Stimulated activated CD8-positive, alpha-beta memory T cell treated with anti-CD3 and anti-CD28 coated beads, Interleukin-7, amount 100 ng/mL, for 4 hours (primary cell): ENCODE results near the gene TAF4.

Source experiments
- DNase-seq, 2 donors: peaks; one replicate each; pipeline ENCODE4 v3.0.0-alpha.2; 2020; ENCODE audit warnings: low read depth in 2 of 2

Gene TAF4

GRCh38 chr20:62042025-62042820 is 23.5 kb downstream of the TAF4 start:
- no peak for DNase-seq

- DNase-seq: no peak
These were observed 24.7 kb downstream of the TAF4 start for GRCh38 chr20:62040933-62041332.

GRCh38 chr20:62040381-62040922 is 25.2 kb downstream of the TAF4 start:
- DNase-seq: no peak

DNA sequence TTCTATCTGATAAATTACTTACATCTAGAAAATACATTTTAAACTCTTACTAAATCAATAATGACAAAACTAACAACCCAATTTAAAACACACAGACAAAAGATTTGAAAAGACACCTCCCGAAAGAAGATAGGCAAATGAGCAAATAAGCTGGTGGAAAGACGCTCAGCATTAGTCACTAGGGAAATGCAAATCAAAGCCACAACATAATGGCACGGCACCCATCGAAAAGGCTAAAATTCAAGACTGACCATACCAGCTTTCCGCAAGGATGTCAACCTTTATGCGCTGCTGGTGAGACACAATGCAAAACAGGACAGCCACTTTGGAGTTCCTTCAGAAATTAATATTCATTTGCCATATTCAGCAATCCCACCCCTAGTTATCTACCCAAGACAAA is 25.9 kb downstream of the TAF4 start:
- DNase-seq: no peak

DNA sequence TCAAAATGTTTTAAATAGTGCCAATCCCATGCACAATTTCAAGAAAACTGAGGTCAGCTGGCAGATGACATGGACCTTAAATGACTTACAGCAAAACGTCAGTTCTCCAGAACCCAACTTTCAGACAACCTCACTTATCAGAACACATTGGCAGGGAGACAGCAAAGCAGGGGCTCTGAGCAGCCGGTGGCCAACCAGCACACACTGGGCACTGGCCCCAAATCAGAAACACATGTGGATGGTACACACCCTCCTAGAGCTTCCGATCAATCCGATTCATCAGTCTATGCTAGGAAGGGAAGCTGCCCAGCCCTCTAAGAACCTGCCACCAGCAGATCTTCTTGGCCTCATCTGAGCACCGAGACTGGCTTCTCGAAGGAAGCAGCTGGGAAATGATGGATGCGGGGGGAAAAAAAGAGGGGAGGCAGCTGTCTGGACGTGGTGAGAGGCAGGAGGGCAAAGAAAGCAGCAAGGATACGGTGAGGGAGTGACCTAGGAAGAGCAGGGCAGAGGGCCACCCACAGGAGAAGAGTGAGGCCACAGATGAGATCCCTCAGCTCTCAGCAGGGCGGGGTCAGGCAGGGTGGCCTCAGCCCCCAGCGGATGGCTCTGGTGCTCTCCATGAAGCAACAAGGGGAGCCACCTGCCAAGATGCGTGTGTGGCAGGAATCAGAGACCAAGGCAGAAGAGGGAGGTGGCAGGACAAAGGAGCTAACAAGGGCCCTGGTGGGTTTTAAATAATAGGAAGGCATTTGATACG is 32.9 kb downstream of the TAF4 start:
- DNase-seq: no peak

DNA sequence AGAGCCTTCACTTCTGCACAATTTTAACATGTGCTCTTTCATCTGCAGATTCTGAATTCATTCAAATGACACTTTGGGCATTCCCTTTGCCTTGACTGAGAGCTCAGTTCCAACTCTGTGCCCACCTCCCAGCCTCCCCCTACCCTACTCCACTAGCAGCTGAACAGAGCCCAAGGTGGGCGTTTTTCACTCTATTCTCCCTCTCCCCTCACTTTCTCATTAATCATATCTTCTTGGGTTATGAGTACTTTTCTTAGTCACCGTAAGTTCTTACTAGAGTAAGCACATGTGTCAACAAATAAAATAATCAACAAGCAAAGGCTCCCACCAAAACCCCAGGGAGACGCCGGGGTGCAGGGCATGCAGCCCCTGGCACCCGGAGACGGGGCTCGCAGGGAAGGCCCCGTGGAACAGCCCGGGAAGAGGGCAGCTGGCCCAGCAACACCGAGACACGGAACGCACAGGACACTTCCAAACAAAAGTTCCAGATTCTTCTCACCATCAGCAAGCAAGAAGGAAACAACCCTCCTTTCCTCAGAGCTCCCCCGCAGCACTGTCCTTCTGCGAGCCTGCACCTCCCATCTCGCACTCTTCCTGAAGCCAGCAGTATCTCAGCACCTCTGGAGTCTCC is 34.1 kb downstream of the TAF4 start:
- no peak for DNase-seq

DNA sequence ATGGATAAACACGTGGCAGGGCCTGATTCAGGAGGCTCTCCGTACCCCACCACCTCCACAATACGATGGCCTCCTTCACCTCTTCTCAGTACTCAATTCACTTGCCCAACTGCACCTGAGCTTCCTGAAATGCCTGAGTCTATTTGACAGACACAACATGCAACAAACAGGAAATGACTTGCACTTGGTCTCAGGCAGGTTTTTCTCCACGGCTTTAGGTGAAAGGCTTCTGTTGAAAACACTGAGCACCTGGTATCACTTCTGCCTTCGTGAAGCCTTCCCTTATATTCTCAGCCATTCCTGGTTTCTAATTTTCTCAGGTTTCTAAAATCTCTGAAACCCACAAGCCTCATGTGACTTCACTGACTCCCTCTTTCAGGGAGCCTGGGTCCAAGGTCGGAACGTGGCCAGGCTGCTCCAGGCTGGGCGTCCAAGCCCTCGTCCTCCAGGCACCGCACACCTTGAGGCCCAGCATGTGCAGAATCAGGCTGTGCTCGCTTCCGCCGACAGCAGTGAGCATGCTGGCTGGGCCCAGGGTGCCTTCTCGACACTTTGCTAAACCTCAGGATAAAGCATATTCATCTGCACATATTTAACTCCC is 34.7 kb downstream of the TAF4 start:
- DNase-seq: peak in 1 of 2 donors; percentile 3

DNA sequence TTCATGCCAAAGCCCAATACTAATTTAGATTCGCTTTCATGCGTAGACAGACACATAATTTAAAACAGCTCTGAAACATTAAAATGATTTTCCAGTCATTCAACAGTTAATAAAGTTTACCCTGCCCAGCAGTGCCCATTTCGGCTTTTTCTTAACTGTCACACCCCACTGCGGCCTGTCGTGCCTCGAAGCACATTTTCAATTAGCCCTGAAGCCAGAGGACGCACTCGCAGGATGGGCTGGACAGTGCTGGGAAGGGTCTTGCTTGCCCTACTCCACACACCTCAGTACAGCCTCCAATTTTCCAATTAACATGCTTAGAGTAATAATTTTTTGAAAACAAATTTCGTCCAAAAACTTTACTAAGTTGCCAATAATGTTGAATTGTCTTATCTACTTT is 35.3 kb downstream of the TAF4 start:
- no peak for DNase-seq

DNA sequence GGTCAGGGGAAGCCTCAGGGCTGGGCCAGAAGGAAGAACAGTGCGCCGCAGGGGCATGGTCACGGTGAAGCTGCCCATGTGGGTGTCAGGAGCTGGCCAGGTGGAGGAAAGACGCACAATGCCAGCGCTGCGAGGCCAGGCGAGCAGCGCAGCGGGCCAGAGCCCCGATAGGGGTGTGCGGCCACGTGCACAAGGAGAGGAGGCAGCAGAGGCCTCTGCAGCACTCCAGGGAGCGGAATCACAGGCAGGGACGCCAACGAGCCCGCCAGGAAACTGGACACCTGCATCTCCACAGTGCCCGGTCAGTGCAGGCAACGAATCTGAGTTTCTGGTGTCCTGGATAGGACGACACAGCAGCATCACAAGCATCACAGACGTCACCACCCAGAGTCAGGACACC is 35.7 kb downstream of the TAF4 start:
- no peak for DNase-seq

- DNase-seq: no peak
These were observed 36.4 kb downstream of the TAF4 start for GRCh38 chr20:62029296-62029695.

- DNase-seq: no peak
These were observed 37.3 kb downstream of the TAF4 start for GRCh38 chr20:62028384-62028783.

DNA sequence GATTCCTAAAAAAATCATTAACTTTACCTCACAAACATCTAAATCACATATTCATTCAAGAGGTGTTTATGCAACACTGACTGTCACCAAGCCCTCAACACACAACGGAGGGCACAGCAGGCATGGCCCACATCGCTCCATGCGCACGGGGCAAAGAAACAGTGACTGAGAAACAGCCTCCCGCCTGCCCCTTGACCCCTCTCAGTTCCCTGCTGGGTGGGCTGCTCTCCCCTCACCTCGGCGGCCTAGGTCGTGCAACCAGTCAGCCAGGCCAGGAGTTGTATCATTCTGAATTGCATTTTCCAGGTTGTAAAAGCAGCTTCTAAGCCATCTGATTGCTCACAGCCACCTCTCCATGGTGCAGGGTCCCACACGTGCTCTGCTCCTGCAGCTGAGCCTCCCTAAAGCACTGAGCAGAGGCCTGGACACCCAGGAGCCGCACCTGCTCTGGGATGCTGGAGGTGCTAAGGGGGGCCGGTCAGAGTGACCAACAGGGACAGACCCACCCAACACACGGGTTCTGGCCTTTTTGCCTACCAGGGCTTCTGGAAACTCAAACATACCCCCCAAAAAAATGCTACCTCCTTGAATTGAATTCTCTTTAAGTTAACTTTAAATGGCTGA is 37.9 kb downstream of the TAF4 start:
- no peak for DNase-seq

DNA sequence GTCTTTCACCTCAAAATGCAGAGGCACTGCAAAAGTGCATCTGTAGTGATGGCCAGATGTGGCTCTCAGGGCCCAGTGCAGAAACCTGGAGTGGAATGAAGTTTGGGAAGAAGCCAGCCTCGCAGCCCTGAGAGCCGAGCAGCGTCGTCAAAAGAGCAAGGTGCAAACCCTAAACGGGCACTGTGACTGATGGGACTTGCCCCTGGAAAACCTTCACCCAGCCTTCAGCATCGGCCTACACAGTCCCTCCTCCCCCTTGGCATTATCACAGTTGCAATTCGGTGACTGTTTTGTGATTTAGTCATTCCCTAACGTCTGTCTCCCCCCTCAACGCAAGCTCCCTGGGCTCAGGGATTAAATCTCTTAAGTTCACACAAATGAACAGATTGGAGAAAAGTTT is 38.6 kb downstream of the TAF4 start:
- no peak for DNase-seq

DNA sequence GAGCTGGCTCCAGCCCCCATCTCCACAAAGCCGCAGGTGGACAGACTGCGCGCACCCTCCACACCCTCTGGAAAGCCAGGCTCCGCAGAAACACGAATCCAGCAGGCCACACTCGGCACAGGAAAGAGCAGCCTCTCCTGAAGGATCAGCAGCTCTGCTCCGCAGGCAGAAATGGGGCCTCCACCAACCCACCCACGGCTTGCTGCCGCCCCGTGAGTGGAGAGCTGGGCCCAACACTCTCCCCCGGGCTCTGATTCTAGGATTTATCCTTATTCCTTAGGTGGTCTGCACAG is 39.2 kb downstream of the TAF4 start:
- DNase-seq: no peak

DNA sequence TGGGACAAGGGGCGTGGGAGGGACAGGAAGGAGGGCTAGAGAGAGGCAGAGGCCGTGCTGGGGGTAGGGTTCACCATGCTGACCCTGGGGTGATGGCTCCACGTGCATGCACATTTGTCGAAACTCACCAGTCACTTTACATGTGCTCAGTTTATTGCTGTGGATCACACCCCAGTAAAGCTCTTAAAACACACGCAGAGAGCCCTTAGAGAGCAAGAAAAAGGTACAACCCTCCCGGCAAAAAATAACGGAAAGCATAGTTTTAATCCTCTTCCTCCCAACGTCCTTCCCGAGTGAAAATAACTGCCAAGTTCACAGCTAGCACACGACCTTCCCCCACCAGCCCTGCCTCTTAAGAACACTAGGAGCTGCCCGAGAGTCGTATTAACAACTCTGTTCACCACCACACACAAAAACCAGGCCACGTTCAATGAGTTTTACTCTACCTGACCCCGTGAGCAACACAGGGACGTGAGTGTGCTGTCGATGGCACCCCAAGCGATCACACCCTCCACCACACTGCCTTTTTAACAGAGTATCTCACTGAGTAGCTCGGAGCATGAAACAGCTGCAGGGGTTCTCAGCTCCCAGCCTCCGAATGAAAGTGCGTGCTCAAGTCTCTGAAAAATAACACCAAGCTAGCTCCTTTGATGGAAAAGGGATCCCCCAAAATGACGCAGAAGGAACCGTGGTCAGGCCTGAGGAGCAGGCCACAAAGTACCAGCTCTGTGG is 39.7 kb downstream of the TAF4 start:
- DNase-seq: no peak

DNA sequence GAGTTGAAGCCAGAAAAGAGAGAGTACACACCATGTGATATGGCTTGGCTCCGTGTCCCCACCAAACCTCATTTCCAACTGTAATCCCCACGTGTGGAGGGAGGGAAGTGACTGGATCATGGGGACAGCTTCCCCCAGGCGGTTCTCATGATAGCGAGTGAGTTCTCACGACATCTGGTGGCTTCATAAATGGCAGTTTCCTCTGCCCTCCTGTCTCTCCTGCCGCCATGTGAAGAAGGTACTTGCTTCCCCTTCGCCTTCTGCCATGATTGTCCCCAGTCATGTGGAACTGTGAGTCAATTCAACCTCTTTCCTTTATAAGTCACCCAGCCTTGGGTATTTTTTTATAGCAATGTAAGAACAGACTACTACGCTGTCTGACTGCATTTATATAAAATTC is 40.3 kb downstream of the TAF4 start:
- DNase-seq: no peak

DNA sequence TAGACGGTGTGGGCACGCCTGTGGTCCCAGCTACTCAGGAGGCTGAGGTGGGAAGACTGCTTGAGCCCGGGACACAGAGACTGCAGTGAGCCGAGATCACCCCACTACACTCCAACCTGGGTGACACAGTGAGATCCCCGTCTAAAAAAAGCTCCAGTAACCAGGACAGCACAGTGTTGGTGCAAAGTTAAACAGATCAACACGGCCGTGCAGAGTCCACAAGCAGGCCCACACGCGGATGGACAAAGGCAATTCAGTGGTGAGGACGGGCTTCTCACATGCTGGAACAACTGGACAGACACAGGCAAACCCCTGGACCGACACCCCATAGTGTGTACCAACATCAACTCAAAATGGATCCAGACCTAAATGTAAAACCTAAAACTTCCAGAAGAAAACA is 41.7 kb downstream of the TAF4 start:
- no peak for DNase-seq

- DNase-seq: no peak
These were observed 43.0 kb downstream of the TAF4 start for GRCh38 chr20:62022575-62023139.

DNA sequence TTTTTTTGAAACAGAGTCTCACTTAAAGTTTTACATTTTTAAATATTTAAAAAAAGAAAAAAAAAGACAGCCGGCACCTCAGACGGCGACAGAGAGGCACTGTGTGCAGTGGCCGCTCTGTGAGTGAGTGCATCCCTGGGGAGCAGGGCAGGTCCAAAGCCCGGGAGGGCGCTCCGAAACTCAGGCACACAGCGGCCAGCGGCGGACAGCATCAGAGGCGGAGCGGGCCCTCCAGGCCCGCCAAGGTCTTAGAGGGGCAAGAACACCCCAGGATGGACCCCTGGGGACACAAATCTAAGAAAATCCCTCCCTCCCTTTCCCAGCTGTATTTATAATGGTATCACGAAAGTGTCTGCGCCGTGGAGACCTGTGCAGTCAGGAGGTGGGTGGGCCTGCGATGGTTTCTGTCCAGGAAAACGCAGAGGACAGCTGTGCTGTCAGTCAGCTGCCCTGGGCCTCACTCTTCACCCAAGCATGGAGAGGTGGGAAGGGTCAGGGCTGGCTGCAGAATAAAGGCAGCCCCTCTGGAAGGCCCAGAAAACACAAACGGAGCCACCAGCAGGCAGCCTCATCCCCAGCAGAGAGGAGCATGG is 43.8 kb downstream of the TAF4 start:
- DNase-seq: no peak

- DNase-seq: no peak
These were observed 44.6 kb downstream of the TAF4 start for GRCh38 chr20:62020935-62021701.
